Epidermal melanocyte (primary cell): ENCODE results near the gene TBC1D2.
A peak's percentile ranks its signal among the peaks of the same experiment; 100 is the strongest.
"Not testable (repeated sequence)": the region's sequence is repeated elsewhere in the genome, so short reads cannot be mapped to it uniquely, and the experiment has no call there.

ENCODE experiments used
- DNase-seq: peaks from one replicate; pipeline ENCODE4 v3.0.0; 2011; ENCODE audit warnings: low spot score; ENCODE audit not compliant: insufficient read length

Gene TBC1D2

GRCh38 chr9:98271479-98271878 is 16.0 kb upstream of the TBC1D2 start:
- no peak for DNase-seq

GRCh38 chr9:98270284-98270683 is 14.8 kb upstream of the TBC1D2 start:
- not testable (repeated sequence) for DNase-seq

- not testable (repeated sequence) for DNase-seq
Measured at GRCh38 chr9:98269652-98270051, 14.2 kb upstream of the TBC1D2 start.

GRCh38 chr9:98267556-98267955 is 12.1 kb upstream of the TBC1D2 start:
- DNase-seq, result not testable (repeated sequence)

- no peak for DNase-seq
Measured at GRCh38 chr9:98264516-98264915, 9.1 kb upstream of the TBC1D2 start.

- DNase-seq, result peak; percentile 69
Measured at GRCh38 chr9:98263482-98264357, 8.3 kb upstream of the TBC1D2 start.

- DNase-seq, result no peak
Measured at GRCh38 chr9:98263080-98263479, 7.6 kb upstream of the TBC1D2 start.

GRCh38 chr9:98262056-98262455 is 6.6 kb upstream of the TBC1D2 start:
- DNase-seq, result no peak

GRCh38 chr9:98260635-98261034 is 5.2 kb upstream of the TBC1D2 start:
- DNase-seq, result no peak

GRCh38 chr9:98259791-98260190 is 4.3 kb upstream of the TBC1D2 start:
- DNase-seq, result no peak

- DNase-seq, result no peak
Measured at GRCh38 chr9:98256756-98257155, 1.3 kb upstream of the TBC1D2 start.

- no peak for DNase-seq
Measured at GRCh38 chr9:98255061-98255577, 330 bp downstream of the TBC1D2 start.

- DNase-seq, result no peak
Measured at GRCh38 chr9:98254228-98255060, 1.0 kb downstream of the TBC1D2 start.

- DNase-seq, result no peak
Measured at GRCh38 chr9:98253565-98253964, 1.9 kb downstream of the TBC1D2 start.

GRCh38 chr9:98251551-98251950 is 3.9 kb downstream of the TBC1D2 start:
- DNase-seq, result no peak

GRCh38 chr9:98249771-98250170 is 5.7 kb downstream of the TBC1D2 start:
- no peak for DNase-seq

GRCh38 chr9:98248737-98249474 is 6.5 kb downstream of the TBC1D2 start:
- peak; percentile 27 for DNase-seq

GRCh38 chr9:98247831-98248657 is 7.4 kb downstream of the TBC1D2 start:
- no peak for DNase-seq

GRCh38 chr9:98242426-98242825 is 13.0 kb downstream of the TBC1D2 start:
- no peak for DNase-seq
